Neuronal stem cell (in vitro differentiated cells): ENCODE measurements around the gene SETD7.

Experiments
- DNase-seq: peaks from one replicate; pipeline ENCODE4 v3.0.0-alpha.2; 2013; ENCODE audit warnings: low spot score
- H2AFZ ChIP-seq: one replicate; pipeline ENCODE4 v1.6.1; 2013; ENCODE audit warnings: mild to moderate bottlenecking, low read length, inconsistent platforms
- H2AK5ac ChIP-seq: 2 replicates; pipeline ENCODE4 v1.6.1; 2013; ENCODE audit warnings: low read depth, mild to moderate bottlenecking, inconsistent platforms, low read length, moderate library complexity, mixed read lengths
- H2BK120ac ChIP-seq: 2 replicates; pipeline ENCODE4 v1.6.1; 2013; ENCODE audit warnings: low read depth, mild to moderate bottlenecking, inconsistent platforms, low read length, moderate library complexity, mixed read lengths
- H2BK12ac ChIP-seq: one replicate; pipeline ENCODE4 v1.6.1; 2013; ENCODE audit warnings: low read length, inconsistent platforms
- H2BK15ac ChIP-seq: 2 replicates; pipeline ENCODE4 v1.6.1; 2013; ENCODE audit warnings: mild to moderate bottlenecking, low read length, inconsistent platforms, mixed read lengths
- H2BK5ac ChIP-seq: one replicate; pipeline ENCODE4 v1.6.1; 2013; ENCODE audit warnings: inconsistent platforms, mild to moderate bottlenecking, low read length, moderate library complexity
- H3K14ac ChIP-seq: one replicate; pipeline ENCODE4 v1.6.1; 2013; ENCODE audit warnings: low read length, inconsistent platforms
- H3K18ac ChIP-seq: 2 replicates; pipeline ENCODE4 v1.6.1; 2013; ENCODE audit warnings: low read length, inconsistent platforms
- H3K23ac ChIP-seq: 2 replicates; pipeline ENCODE4 v1.6.1; 2013; ENCODE audit warnings: low read depth, mild to moderate bottlenecking, mixed read lengths, low read length, inconsistent platforms; ENCODE audit not compliant: poor library complexity
- H3K27ac ChIP-seq: replicated peaks from 3 replicates; pipeline ENCODE4 v1.5.1; 2013; ENCODE audit warnings: low read length, inconsistent platforms
- H3K27me3 ChIP-seq, 3 experiments: 2 replicates each; pipeline ENCODE4 v1.6.1; 2013; ENCODE audit warnings: low read length in 3 of 3, mild to moderate bottlenecking in 2 of 3, inconsistent platforms in 1 of 3, low read depth in 1 of 3, mixed read lengths in 1 of 3, moderate library complexity in 1 of 3; ENCODE audit not compliant: control insufficient read depth in 3 of 3, insufficient read depth in 3 of 3
- H3K36me3 ChIP-seq, 2 donors: replicated peaks in 1 of 2; 2 replicates each; pipeline ENCODE4 v1.6.1; 2013; ENCODE audit warnings: low read length in 2 of 2; ENCODE audit not compliant: control insufficient read depth in 2 of 2, insufficient read depth in 2 of 2
- H3K4ac ChIP-seq: 2 replicates; pipeline ENCODE4 v1.6.1; 2013; ENCODE audit warnings: inconsistent platforms, mild to moderate bottlenecking, low read length, moderate library complexity
- H3K4me1 ChIP-seq, 2 donors: 1 replicate in 1 of 2; 2 replicates in 1 of 2; pipeline ENCODE4 v1.6.1; 2013; ENCODE audit warnings: low read length in 2 of 2, low read depth in 1 of 2; ENCODE audit not compliant: control insufficient read depth in 2 of 2, insufficient read depth in 1 of 2
- H3K4me2 ChIP-seq: one replicate; pipeline ENCODE4 v1.6.1; 2013; ENCODE audit warnings: mild to moderate bottlenecking, low read length, inconsistent platforms; ENCODE audit not compliant: insufficient read depth, poor library complexity, severe bottlenecking
- H3K4me3 ChIP-seq, 2 donors: 2 replicates each; pipeline ENCODE4 v1.5.1; 2013; ENCODE audit warnings: low read length in 2 of 2, mild to moderate bottlenecking in 2 of 2, inconsistent platforms in 1 of 2, moderate library complexity in 1 of 2
- H3K79me1 ChIP-seq: one replicate; pipeline ENCODE4 v1.6.1; 2013; ENCODE audit warnings: low read depth, mild to moderate bottlenecking, inconsistent platforms, low read length, moderate library complexity
- H3K9ac ChIP-seq: one replicate; pipeline ENCODE4 v1.6.1; 2013; ENCODE audit warnings: mild to moderate bottlenecking, low read depth, low read length, inconsistent platforms; ENCODE audit not compliant: poor library complexity
- H3K9me3 ChIP-seq, 2 donors: replicated peaks in 1 of 2; 2 replicates each; pipeline versions ENCODE3 to v1.6.1; 2013; ENCODE audit warnings: low read length in 2 of 2, mild to moderate bottlenecking in 2 of 2, inconsistent platforms in 1 of 2, low read depth in 1 of 2, mixed read lengths in 1 of 2, moderate library complexity in 1 of 2; ENCODE audit not compliant: control insufficient read depth in 2 of 2, insufficient read depth in 1 of 2
- H4K8ac ChIP-seq: one replicate; pipeline ENCODE4 v1.6.1; 2013; ENCODE audit warnings: low read depth, mild to moderate bottlenecking, inconsistent platforms, low read length, moderate library complexity
- H4K91ac ChIP-seq: one replicate; pipeline ENCODE4 v1.6.1; 2013; ENCODE audit warnings: low read length, low read depth, mild to moderate bottlenecking, inconsistent platforms; ENCODE audit not compliant: poor library complexity
- WGBS, 2 donors: extraction: QIAGEN DNeasy Blood & Tissue Kit; methylation state at CpG; one replicate each; pipeline ENCODE4 v1.1.7; 2013; ENCODE audit warnings: missing lambda C conversion rate in 2 of 2, mixed read lengths in 1 of 2; ENCODE audit not compliant: insufficient read length in 2 of 2, insufficient replicate concordance in 1 of 2; ENCODE audit errors: extremely low coverage in 2 of 2; 5-methylcytosine and 5-hydroxymethylcytosine counted together

The SETD7 gene

GRCh38 chr4:139501117-139501516 is 54.9 kb downstream of the SETD7 start:
- Histone ChIP-seq H3K4me2 (no peak overlapping the region), H3K9me3 (peaks cover 0 to 2% of the 10 kb centered on the region in 2 donors), H3K23ac (no peak overlapping the region), H3K27me3 (no peaks in the 10 kb centered on the region), H4K8ac (no peak overlapping the region), H3K79me1 (no peaks in the 10 kb centered on the region), H3K9ac (no peak overlapping the region), H3K14ac (no peak overlapping the region), H3K4me1 (peaks cover 3 to 5% of the 10 kb centered on the region in 2 donors), H3K4ac (no peak overlapping the region), H2BK5ac (no peak overlapping the region), H2AK5ac (no peak overlapping the region), H2BK15ac (no peak overlapping the region), H3K36me3 (peaks cover 0 to 3% of the 10 kb centered on the region in 2 donors), H3K27ac (peak overlapping the region; percentile 9), H2BK120ac (no peak overlapping the region), H4K91ac (no peak overlapping the region), H2BK12ac (no peak overlapping the region), H3K4me3 (no peak overlapping the region), H2AFZ (no peak overlapping the region), H3K18ac (no peak overlapping the region)
- DNase-seq: no peak
- WGBS, 2 donors: no CpG with 5 or more reads among the region's 3 CpGs

GRCh38 chr4:139499186-139499585 is 56.8 kb downstream of the SETD7 start:
- Histone ChIP-seq H2AFZ (no peak overlapping the region), H2BK15ac (no peak overlapping the region), H3K27me3 (no peaks in the 10 kb centered on the region), H3K18ac (no peak overlapping the region), H4K91ac (no peak overlapping the region), H3K36me3 (no peaks in the 10 kb centered on the region), H3K4ac (no peak overlapping the region), H3K4me2 (no peak overlapping the region), H3K14ac (no peak overlapping the region), H3K27ac (no peak overlapping the region), H3K23ac (no peak overlapping the region), H2BK120ac (no peak overlapping the region), H2BK5ac (no peak overlapping the region), H4K8ac (no peak overlapping the region), H3K9ac (no peak overlapping the region), H3K4me1 (peaks cover 3 to 5% of the 10 kb centered on the region in 2 donors), H3K9me3 (peaks cover 0 to 2% of the 10 kb centered on the region in 2 donors), H2BK12ac (no peak overlapping the region), H2AK5ac (no peak overlapping the region), H3K4me3 (no peak overlapping the region), H3K79me1 (no peaks in the 10 kb centered on the region)
- no peak for DNase-seq
- no CpG with 5 or more reads among the region's 4 CpGs for WGBS, 2 donors

DNA sequence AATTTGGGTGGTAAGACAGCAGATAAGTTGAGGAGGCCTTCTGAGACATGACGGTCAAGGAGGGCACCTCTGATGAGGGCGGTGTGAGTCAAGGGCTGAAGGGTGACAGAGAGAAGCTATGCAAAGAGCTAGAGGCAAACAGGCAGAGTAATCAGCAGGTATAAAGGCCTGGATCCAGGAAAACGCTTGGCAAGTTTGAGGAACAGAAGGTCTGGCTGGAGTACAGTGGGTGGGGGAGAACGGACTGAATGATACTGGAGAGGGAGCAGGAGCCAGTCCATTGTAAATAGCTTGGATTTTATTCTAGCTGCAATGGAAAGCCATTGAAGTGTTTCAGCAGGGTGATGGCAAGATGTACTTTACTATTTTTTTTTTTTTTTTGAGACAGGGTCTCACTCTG is 62.8 kb downstream of the SETD7 start:
- Histone ChIP-seq H3K79me1 (no peaks in the 10 kb centered on the region), H2BK120ac (no peak overlapping the region), H2AK5ac (no peak overlapping the region), H3K9ac (no peak overlapping the region), H4K8ac (no peak overlapping the region), H4K91ac (no peak overlapping the region), H2BK15ac (no peak overlapping the region), H3K14ac (no peak overlapping the region), H3K4ac (no peak overlapping the region), H3K4me3 (no peak overlapping the region), H3K9me3 (no peaks in the 10 kb centered on the region), H3K23ac (no peak overlapping the region), H3K4me1 (no peaks in the 10 kb centered on the region), H3K27me3 (no peaks in the 10 kb centered on the region), H2BK5ac (no peak overlapping the region), H2BK12ac (no peak overlapping the region), H3K36me3 (no peaks in the 10 kb centered on the region), H2AFZ (no peak overlapping the region), H3K4me2 (no peak overlapping the region), H3K27ac (no peak overlapping the region), H3K18ac (no peak overlapping the region)
- no peak for DNase-seq
- WGBS, 2 donors: no CpG with 5 or more reads among the region's 4 CpGs

- H3K4ac ChIP-seq: no peak overlapping the region
- no peak overlapping the region for H3K14ac ChIP-seq
- H2BK120ac ChIP-seq: no peak overlapping the region
- H2BK5ac ChIP-seq: no peak overlapping the region
- H3K4me3 ChIP-seq: no peak overlapping the region
- no peak for DNase-seq
- no peak overlapping the region for H4K91ac ChIP-seq
- H3K79me1 ChIP-seq: no peaks in the 10 kb centered on the region
- H2BK12ac ChIP-seq: no peak overlapping the region
- no peak overlapping the region for H3K9ac ChIP-seq
- H3K36me3 ChIP-seq: no peaks in the 10 kb centered on the region
- H3K23ac ChIP-seq: no peak overlapping the region
- no CpG with 5 or more reads among the region's 2 CpGs for WGBS, 2 donors
- no peak overlapping the region for H2BK15ac ChIP-seq
- H2AFZ ChIP-seq: no peak overlapping the region
- H2AK5ac ChIP-seq: no peak overlapping the region
- H3K27me3 ChIP-seq: no peaks in the 10 kb centered on the region
- no peaks in the 10 kb centered on the region for H3K9me3 ChIP-seq
- no peaks in the 10 kb centered on the region for H3K4me1 ChIP-seq
- H3K27ac ChIP-seq: no peak overlapping the region
- no peak overlapping the region for H4K8ac ChIP-seq
- H3K4me2 ChIP-seq: no peak overlapping the region
- H3K18ac ChIP-seq: no peak overlapping the region
Observed at GRCh38 chr4:139492429-139492828, 63.6 kb downstream of the SETD7 start.
